Measurements from ENCODE around the gene DZANK1. TPM values are rescaled to one million over a fixed set of nuclear protein-coding genes. Genes with fewer than 3 reads are reported as not detected.

DZANK1 gene
- 1.1 and 1.7 TPM in 2 replicates for total RNA-seq

DNA sequence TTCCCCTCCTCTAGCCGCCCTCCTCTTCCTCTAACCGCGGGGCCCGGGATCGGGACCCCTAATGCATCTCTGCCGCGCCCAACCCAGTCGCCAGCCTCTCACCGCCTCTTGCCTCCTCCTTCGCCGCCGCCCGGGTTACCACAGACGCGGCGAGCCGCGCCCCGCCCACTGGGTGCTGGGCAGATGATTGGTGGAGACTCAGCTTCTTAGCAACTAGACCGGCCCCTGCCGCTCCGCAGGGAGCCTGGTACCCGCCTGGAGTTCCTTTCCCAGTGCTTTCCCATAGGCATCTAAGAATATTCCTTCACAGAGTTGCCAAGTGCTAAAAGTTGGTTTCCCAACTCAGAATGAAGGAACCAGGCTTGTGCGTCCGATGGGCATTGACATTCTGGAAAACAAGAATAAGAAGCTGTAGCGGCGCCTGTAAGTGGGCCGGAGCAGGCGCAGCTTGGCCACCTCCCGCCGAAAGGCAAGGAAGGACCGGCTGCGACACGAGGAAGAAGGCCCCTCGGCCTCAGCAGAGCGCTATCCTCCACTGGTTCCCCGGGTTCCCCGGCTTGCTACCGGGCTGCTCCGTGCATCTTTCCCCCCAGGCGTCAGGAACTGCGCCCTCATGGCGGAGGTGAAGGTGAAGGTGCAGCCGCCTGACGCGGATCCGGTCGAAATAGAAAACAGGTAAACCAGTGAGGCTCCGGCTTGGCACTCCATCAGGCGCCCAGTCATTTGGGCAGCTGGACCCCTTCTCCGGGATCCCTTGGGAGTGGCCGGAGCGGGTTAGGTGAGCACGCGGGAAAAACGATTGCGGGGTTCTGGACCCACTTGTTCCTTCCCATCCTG is at the start of gene DZANK1, which contains the start of gene POLR3F:
TSS of gene DZANK1 (minus strand) at position 137 of the 837 bp plus-strand sequence. CDS start 1,672 bp downstream, outside the sequence.
TSS of gene POLR3F (plus strand) at position 497 of the 837 bp plus-strand sequence. CDS start at position 614, 117 bp downstream.

DNA sequence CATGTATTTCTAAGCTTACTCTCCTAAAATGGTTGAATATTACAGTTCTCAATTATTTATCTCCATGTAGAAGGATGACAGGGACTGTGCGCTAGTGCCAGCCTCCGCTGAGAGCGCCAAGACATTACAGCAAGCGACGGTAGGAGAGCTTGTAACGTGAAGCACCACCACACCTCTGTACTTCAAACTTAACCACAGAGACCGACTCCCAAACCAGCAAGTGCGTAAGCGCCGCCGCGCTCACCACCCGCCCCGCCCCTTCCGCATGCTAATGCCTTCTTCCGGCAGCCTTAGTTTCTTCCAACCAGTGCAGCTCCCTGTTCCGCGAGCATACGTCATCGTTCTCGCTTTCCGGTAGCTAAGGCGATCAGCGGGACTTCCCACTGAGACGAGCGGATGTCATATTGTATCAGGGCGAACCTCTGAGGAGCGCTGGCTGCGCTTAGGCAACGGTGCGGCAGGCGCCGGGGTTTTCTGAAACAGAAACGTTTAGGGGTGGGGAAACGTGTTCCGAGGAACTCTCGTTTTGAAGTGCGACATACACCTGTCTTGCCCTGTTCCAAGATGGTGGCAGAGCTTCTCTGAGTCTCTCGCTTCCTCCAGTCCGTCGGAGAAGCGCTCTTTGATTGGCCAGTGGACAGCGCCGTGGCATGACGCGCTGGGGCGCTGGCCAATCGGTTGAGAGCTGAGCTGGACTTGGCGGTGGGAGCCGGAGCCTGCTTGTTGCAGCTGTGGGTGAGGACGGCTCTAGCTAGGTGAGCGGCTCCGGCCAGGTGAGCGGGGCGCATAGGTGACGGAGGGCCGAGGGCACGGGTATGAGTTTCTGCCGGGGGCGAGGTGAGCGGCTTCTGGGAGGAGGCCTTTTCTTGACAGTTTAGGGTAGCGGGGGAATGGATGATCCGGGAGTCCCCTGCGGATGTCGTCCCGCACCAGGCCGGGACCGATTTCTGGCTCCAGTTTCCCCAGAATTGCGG is 40.7 kb upstream of the DZANK1 start, which contains the start of gene SEC23B:
TSS of gene SEC23B (plus strand) at position 723 of the 974 bp plus-strand sequence. CDS start 2,896 bp downstream, outside the sequence.

DNA sequence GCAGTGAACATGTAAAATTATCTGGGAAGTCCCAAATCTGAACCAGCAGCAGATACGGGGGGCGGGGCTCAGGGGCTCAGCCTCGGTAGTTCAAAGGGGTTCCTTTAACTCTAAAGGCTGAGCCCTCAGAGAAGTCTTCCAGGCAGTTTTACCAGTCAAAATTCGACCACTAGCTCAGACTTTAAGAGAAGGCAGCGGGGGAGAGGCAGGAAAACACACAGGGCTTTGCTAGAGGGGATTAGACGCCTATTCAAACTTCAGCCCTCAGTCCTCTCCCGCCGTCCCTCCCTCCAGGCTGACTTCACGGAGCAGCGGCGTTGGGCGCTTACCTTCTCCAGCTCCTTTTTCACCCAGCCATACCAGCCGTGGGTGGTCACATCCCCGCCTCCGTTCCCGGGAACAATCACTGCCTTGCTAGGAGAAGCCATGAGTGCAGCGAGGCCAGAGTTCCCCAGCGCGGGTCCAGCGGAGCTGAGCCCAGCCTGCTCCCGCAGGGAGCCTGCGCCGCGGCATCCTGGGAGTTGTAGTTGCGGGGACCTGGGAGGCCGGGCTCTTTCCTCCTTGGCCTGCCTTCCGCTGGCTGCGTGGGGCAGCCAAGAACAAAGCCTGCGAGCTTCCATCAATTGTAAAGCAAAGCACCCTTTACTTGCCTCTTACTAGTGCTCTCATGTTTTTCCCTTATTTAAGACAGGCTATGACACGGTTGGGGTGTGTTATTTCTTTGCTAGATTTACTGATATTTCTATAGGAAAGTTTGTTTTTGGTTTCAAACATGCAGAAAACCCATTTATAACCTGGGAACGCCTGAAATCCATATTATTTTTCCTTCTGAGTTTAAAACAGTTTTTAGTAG is 30.1 kb upstream of the DZANK1 start, which contains the start of gene RBBP9:
TSS of gene RBBP9 (minus strand) at position 486 of the 853 bp plus-strand sequence. CDS start at position 428, 58 bp downstream.

Other genes starting within 250 kb of the DZANK1 start
- 21.7 and 23.0 TPM in 2 replicates for gene ZNF133, start 178.5 kb downstream of the DZANK1 start, total RNA-seq
- gene POLR3F, start 360 bp upstream of the DZANK1 start, total RNA-seq: 11.6 and 12.1 TPM in 2 replicates
- 12.9 and 16.2 TPM in 2 replicates for gene RBBP9, start 30.2 kb upstream of the DZANK1 start, total RNA-seq
- 56.9 and 67.4 TPM in 2 replicates for gene SEC23B, start 40.9 kb upstream of the DZANK1 start, total RNA-seq
- 39.2 and 39.3 TPM in 2 replicates for gene SMIM26, start 100.4 kb upstream of the DZANK1 start, total RNA-seq
- 40.1 and 48.6 TPM in 2 replicates for gene DTD1, start 121.0 kb upstream of the DZANK1 start, total RNA-seq

Data from smooth muscle cell of the pulmonary artery (primary cell).